ENCODE data around the gene CA10.

Gene CA10

GRCh38 chr17:52047086-52047485 is 111.4 kb downstream of the CA10 start:
- no peak for DNase-seq (ENCODE audit: low read depth)

- DNase-seq (ENCODE audit: low read depth): no peak
Measured at GRCh38 chr17:52041123-52041617, 117.3 kb downstream of the CA10 start.

DNA sequence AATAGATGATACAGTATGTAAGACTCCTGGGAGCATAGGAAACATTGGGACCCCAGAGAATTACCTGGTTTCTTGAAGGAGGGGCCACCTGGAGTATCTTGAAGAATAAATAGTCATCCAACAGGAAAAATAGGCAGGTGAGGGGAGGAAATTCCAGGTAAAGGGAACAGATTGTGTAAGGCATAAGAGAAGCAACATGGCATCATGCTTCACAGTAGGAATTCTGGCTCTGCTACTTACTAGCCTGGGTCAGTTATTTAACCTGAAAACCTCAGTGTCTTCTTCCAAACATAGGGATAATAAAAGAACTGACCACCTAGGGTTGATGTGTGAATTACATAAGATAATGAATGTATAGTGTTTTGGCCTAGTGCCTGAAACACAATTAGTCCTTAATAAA is 122.1 kb downstream of the CA10 start:
- DNase-seq (ENCODE audit: low read depth): no peak

- DNase-seq (ENCODE audit: low read depth): no peak
Measured at GRCh38 chr17:52035336-52035915, 123.1 kb downstream of the CA10 start.

DNA sequence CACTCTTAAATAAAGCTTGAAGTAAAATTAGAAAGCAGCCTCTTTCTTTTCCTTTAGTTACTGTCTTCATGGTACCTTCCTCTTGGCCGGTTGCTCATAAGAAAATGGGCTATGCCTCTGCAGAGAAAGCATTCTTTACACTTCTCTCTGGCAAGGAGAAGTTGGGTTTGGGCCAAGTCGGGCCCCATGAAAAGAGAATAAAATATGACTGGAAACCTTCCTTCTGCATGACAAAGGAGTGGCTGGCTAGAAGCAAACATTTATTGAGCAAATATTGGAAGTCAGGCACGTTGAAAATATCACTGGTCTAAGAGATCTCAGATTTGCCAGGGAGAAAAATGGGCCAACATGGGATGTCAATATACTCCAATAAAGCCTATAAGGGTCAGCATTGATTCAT is 126.1 kb downstream of the CA10 start:
- DNase-seq (ENCODE audit: low read depth): no peak

DNA sequence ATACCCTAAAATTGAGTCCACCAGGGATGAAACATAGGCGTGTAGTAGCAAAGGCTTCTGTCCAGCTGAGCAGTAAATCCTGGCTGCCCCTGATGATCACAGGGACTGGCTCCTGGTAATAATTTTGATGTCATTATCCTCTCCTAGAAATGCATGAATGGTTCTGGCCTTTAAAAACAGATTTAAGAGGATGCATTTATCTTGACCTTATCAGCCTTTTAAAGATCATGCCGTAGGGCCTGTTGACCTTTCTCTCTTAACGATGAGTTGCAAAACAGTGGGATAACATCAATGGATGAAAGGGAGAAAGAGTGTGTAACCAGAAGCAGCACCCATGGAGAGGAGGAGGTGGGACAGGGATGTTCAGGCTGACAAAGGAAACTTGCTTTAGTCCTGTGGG is 128.5 kb downstream of the CA10 start:
- DNase-seq (ENCODE audit: low read depth): no peak

- DNase-seq (ENCODE audit: low read depth): no peak
Measured at GRCh38 chr17:52027620-52028295, 130.8 kb downstream of the CA10 start.

GRCh38 chr17:52027081-52027480 is 131.4 kb downstream of the CA10 start:
- no peak for DNase-seq (ENCODE audit: low read depth)

GRCh38 chr17:52026075-52026474 is 132.4 kb downstream of the CA10 start:
- DNase-seq (ENCODE audit: low read depth): no peak

DNA sequence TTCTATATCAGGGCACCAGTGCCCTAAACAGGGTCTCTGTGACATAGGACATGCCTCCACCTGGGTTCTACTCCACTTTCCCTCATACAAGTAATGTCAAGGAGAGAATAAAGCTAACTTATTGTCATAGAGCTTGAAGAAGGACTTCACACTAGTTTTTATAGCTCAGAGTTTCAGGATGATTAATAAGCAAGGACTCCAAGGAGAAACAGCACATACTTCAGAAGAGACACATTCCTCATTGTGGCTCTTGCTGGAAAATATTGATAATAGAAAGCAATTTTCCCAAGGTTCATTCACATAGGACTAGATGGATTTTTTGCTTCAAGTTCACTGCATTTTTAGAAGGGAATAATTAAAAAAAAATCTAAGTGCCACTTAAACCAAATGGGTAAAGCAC is 133.3 kb downstream of the CA10 start:
- DNase-seq (ENCODE audit: low read depth): no peak

DNA sequence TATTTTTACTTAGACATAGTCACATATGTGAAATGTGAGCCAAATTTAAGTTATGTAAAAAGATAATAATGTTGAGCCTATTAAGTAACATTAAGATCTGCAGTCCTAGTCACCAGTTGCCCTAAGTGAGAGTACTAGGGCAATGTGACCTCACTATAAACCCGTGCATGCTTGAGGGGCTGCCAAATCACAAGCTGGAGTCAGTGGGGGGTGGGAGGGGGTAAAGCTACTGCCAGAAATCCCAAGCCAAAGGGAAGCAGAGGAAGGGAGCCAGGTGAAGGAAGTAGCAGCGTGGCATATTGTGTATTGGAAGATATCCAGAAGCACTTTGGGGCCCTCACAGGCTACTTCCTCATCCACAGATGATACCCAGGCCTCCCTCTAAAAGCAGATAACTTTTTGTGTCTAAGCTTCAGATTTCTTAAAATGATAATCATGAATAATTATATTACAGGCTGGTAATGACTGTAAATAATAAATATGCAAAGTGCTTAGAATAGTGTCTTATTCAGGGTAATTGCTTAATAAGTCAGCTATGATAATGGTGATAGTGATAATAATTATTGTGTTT is 134.1 kb downstream of the CA10 start:
- no peak for DNase-seq (ENCODE audit: low read depth)

DNA sequence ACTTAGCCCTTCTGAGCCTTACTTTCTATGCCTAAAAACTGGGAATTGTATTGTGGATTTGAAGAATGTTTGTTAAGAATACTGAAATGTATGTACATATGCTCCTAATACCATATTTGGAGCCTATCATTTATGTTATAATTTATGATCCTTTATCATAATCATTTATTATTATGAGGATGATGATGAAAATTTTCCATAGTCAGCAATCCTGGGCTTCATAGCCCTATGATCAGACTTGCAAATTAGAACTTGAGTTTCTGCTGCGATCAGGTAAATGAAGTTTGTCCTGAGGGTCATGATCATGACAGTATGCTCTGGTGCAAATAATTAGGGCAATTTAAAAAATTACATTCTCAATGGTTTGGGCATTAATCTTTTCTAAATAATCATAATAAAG is 147.4 kb downstream of the CA10 start:
- DNase-seq (ENCODE audit: low read depth): no peak

- no peak for DNase-seq (ENCODE audit: low read depth)
Measured at GRCh38 chr17:51999654-52000053, 158.9 kb downstream of the CA10 start.

GRCh38 chr17:51997723-51998122 is 160.8 kb downstream of the CA10 start:
- no peak for DNase-seq (ENCODE audit: low read depth)

DNA sequence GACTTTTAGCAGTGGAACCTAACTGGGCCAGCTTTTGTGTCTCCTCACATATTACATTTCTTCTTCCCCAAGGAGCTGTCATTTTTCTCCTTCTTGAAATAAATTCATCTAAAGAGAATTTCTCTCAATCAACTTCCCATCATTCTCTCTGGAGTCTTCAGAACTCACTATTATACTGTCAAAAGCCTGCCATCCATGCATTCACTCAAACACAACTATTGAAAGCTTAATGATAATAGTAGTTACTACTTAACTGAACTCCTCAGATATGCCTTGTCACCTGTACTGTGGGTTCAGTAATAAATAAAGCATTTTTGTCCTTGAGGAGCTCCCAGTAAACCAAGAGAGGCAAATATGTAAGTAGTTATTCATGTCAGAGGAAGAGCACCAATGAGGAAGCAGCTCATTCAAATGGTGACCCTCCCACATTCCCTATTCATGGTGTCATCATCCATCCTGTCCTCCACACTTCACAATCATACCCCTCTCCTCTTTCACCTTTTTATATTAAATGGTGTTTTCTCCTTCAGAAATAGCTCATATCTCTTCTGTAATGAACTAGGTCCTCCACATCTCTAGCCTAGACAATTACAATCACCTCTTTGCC is 162.6 kb downstream of the CA10 start:
- no peak for DNase-seq (ENCODE audit: low read depth)

GRCh38 chr17:51992864-51993416 is 165.6 kb downstream of the CA10 start:
- no peak for DNase-seq (ENCODE audit: low read depth)

GRCh38 chr17:51971121-51971520 is 187.4 kb downstream of the CA10 start:
- DNase-seq (ENCODE audit: low read depth): no peak

DNA sequence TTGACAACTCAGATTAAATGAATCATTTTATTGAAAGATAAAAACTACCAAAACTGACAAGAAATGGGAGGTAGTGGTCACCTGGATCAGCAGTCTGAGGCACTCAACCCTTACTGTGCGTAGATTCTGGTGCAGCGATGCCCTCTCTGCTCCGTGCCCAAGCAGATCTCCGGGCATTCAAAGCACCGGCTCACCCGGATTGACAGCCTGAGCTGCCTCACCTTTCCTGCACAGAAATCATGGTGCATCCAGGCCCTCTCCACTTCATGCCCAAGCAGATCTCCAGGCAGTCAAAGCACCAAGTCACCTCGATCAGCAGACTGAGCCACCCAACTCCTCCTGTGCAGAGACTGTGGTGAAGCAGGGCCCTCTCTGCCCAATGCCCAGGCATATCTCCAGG is 196.8 kb downstream of the CA10 start:
- no peak for DNase-seq (ENCODE audit: low read depth)

GRCh38 chr17:51957786-51958185 is 200.7 kb downstream of the CA10 start:
- no peak for DNase-seq (ENCODE audit: low read depth)

- DNase-seq (ENCODE audit: low read depth): no peak
Measured at GRCh38 chr17:51955245-51955644, 203.3 kb downstream of the CA10 start.

GRCh38 chr17:51954232-51954765 is 204.2 kb downstream of the CA10 start:
- DNase-seq (ENCODE audit: low read depth): no peak

DNA sequence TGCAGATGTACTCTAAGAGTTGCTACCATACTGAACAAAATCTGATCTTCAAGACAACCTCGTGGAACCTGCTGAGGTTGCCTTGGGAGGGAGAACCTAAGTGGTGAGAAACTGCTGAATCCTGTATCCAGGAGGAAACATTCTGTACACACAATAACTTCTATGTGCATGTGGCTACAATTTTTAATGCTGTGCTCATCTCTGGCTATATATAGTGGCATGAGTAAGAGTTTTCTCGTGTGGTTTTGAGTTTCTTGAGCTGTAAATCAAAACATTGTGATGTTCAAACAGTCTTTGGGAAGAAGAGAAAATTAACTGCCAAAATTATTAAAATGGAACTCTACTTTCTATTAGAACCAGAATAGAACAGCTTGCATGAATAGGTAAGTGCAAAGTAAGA is 206.8 kb downstream of the CA10 start:
- no peak for DNase-seq (ENCODE audit: low read depth)

DNA sequence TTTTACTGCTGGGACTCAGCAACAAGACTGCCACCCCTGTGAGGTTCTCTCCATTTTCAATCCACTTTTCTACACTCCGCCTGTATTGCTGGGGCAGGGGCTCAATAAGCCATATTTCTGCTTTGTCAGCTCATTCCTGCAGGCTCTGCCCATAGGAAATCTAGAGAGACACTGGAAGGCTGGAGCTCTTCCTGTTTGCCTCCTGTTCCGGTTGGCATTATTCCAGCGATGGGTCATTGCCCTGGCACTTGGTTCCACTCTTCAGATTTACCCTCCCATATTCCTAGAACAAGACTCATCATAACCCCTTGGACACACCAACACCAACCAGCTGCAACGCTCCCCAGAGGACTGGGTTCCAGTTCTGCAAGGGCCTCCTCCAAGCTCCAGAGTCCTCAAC is 210.4 kb downstream of the CA10 start:
- DNase-seq (ENCODE audit: low read depth): no peak
